Suprapubic skin (tissue), 3 donors: Measurements from ENCODE around the gene WDR7.

Experiments used
- CTCF ChIP-seq, 2 donors: fragments of 200-600 bp in 1 of 2; fragments of 450-650 bp in 1 of 2; sonication (generic) in 1 of 2; IDR thresholded peaks; one replicate each; pipeline ENCODE4 v1.5.1; 2016 to 2019; ENCODE audit warnings: antibody characterized with exemption in 2 of 2, mild to moderate bottlenecking in 1 of 2, moderate library complexity in 1 of 2
- POLR2A ChIP-seq, 2 donors: fragments of 450-650 bp; IDR thresholded peaks; one replicate each; pipeline ENCODE4 v1.6.1; 2017; ENCODE audit warnings: antibody characterized with exemption in 2 of 2, mild to moderate bottlenecking in 2 of 2, moderate library complexity in 2 of 2

- TF ChIP-seq CTCF (IDR thresholded peaks at IDR 0.05) (no peak), POLR2A (IDR thresholded peaks at IDR 0.05) (no peak)
These were observed at the start of gene WDR7 for GRCh38 chr18:56650944-56651770.
